Skin of body (tissue), 2 donors: ENCODE results near the gene KCNK15. TPM values are rescaled to one million over a fixed set of nuclear protein-coding genes. Genes with fewer than 3 reads are reported as not detected.
"Not testable (repeated sequence)": the region's sequence is repeated elsewhere in the genome, so short reads cannot be mapped to it uniquely, and the experiment has no call there.

Source experiments
- DNase-seq: peaks from one replicate; lab custom pipeline; 2025; lab: John Stamatoyannopoulos, UW
- total RNA-seq: library from RNA; depleted of rRNA; stranded (reverse); fragments of >200 nt; gene quantifications from one replicate; pipeline ENCODE4 v1.2.3, GENCODE V29; 2014

KCNK15 gene
- total RNA-seq, 1 donor from 2014 or later = 0.59 TPM

- DNase-seq = no peak
Observed at GRCh38 chr20:44758247-44759101, 12.8 kb downstream of the KCNK15 start.

GRCh38 chr20:44759595-44759994, 13.9 kb downstream of the KCNK15 start:
- no peak for DNase-seq

- no peak for DNase-seq
Observed at GRCh38 chr20:44761423-44761822, 15.8 kb downstream of the KCNK15 start.

GRCh38 chr20:44762466-44763140, 16.9 kb downstream of the KCNK15 start:
- no peak for DNase-seq

GRCh38 chr20:44763798-44764197, 18.1 kb downstream of the KCNK15 start:
- not testable (repeated sequence) for DNase-seq

GRCh38 chr20:44765091-44765490, 19.4 kb downstream of the KCNK15 start:
- DNase-seq = no peak

- DNase-seq = no peak
Observed at GRCh38 chr20:44765701-44766347, 20.2 kb downstream of the KCNK15 start.

- no peak for DNase-seq
Observed at GRCh38 chr20:44768256-44768655, 22.6 kb downstream of the KCNK15 start.

- no peak for DNase-seq
Observed at GRCh38 chr20:44768854-44769480, 23.3 kb downstream of the KCNK15 start.

GRCh38 chr20:44769481-44769863, 23.8 kb downstream of the KCNK15 start:
- no peak for DNase-seq

- DNase-seq = no peak
Observed at GRCh38 chr20:44770484-44771171, 25.0 kb downstream of the KCNK15 start.

GRCh38 chr20:44771172-44771535, 25.5 kb downstream of the KCNK15 start:
- DNase-seq = no peak

- DNase-seq = no peak
Observed at GRCh38 chr20:44772636-44773035, 27.0 kb downstream of the KCNK15 start.

GRCh38 chr20:44773070-44773829, 27.6 kb downstream of the KCNK15 start:
- no peak for DNase-seq

GRCh38 chr20:44776980-44777379, 31.3 kb downstream of the KCNK15 start:
- DNase-seq = no peak

GRCh38 chr20:44780226-44780625, 34.6 kb downstream of the KCNK15 start:
- DNase-seq = no peak

GRCh38 chr20:44781118-44781517, 35.5 kb downstream of the KCNK15 start:
- no peak for DNase-seq

- no peak for DNase-seq
Observed at GRCh38 chr20:44781791-44782190, 36.1 kb downstream of the KCNK15 start.

GRCh38 chr20:44784688-44785087, 39.0 kb downstream of the KCNK15 start:
- DNase-seq = no peak

GRCh38 chr20:44785768-44786167, 40.1 kb downstream of the KCNK15 start:
- no peak for DNase-seq

GRCh38 chr20:44787299-44787698, 41.6 kb downstream of the KCNK15 start:
- no peak for DNase-seq
